Placental epithelial cell (primary cell): ENCODE results near the gene OR8S1. TPM values are rescaled to one million over a fixed set of nuclear protein-coding genes. Genes with fewer than 3 reads are reported as not detected.

Experiments used
- total RNA-seq: library from RNA; depleted of rRNA; stranded (reverse); fragments of >200 nt; gene quantifications from 2 replicates; pipeline ENCODE4 v1.2.3, GENCODE V29; 2012

Gene OR8S1, protein sequence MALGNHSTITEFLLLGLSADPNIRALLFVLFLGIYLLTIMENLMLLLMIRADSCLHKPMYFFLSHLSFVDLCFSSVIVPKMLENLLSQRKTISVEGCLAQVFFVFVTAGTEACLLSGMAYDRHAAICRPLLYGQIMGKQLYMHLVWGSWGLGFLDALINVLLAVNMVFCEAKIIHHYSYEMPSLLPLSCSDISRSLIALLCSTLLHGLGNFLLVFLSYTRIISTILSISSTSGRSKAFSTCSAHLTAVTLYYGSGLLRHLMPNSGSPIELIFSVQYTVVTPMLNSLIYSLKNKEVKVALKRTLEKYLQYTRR
- total RNA-seq, result not detected in 2 replicates

DNA sequence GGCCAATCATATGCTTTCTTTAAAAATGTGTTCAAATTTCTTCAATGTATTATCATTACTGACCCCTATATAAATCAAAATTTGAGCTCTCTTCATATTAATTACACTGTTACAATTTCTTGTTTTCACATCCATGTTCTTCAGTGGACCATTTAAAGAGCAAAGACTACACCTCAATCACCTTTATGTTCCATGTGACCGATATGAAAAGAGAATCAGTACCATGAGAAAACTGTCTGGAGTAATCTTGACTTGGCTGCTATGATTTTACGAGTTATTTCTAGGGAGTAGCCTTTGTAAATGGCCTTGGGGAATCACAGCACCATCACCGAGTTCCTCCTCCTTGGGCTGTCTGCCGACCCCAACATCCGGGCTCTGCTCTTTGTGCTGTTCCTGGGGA, at the start of gene OR8S1:
TSS of gene OR8S1 (plus strand) at position 301 of the 400 bp plus-strand sequence. CDS start at position 301, 0 bp downstream.

DNA sequence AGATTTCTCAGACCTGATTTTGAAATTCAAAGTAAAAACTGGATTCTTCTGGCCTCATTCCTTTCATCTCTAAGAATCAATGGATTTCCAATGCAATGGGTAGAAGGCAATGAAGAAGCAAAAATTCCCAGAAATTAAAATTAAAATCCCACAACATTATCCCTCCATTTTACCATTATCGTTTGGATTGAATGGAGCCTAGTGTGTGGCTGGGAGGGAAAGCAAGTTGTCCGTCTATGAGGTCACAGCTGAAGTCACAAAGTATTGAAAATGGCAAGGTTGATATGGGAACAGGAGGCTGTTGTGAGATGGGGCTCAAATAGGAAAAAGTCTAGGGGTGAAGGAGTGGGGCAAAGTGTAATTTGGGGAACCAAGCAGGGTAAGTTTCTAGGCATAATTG, 43.2 kb upstream of the OR8S1 start, which contains the start of gene C12orf54:
TSS of gene C12orf54 (plus strand) at position 301 of the 400 bp plus-strand sequence. CDS start 799 bp downstream, outside the sequence.

DNA sequence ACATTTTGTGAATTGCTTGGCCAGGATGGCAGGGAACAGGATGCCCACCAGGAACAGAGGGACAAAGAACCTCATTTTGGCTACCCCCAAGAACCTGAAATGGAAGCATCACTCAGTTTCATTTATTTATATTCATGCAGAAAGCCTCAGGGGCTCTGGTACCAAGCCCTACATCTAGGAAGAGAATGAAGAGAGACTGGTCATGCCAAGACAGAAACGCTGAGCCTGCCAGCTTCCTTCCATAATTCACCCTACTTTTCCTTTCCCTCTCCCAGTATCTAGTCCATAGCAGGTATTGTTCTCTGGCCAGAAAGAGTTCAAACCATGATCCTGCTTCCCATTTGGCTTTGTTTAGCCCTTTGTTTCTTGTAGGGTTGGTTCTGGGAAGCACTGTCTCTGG, 44.5 kb downstream of the OR8S1 start, which contains the start of gene LALBA:
TSS of gene LALBA (minus strand) at position 101 of the 400 bp plus-strand sequence. CDS start at position 75, 26 bp downstream.

Other genes starting within 250 kb of the OR8S1 start
- 14.5 and 17.5 TPM in 2 replicates for gene ZNF641, start 174.7 kb upstream of the OR8S1 start, total RNA-seq
- not detected in 2 replicates for gene ANP32D, start 53.1 kb upstream of the OR8S1 start, total RNA-seq
- gene C12orf54, start 43.1 kb upstream of the OR8S1 start, total RNA-seq, result not detected in 2 replicates
- not detected in 2 replicates for gene LALBA, start 44.4 kb downstream of the OR8S1 start, total RNA-seq
- 43.1 and 51.4 TPM in 2 replicates for gene KANSL2, start 156.6 kb downstream of the OR8S1 start, total RNA-seq
- 31.0 and 36.5 TPM in 2 replicates for gene CCNT1, start 191.1 kb downstream of the OR8S1 start, total RNA-seq